AG09309 (cell line): ENCODE results near the gene TMEM132A.
A peak's percentile ranks its signal among the peaks of the same experiment; 100 is the strongest.

Experiments used
- DNase-seq: peaks from one replicate; pipeline ENCODE4 v3.0.0-alpha.2; 2010; ENCODE audit warnings: low read depth
- H3K4me3 ChIP-seq: 2 replicates; pipeline ENCODE4 v1.5.1; 2011; ENCODE audit warnings: mild to moderate bottlenecking, low read depth, low read length, moderate library complexity; ENCODE audit not compliant: control insufficient read depth
- CTCF ChIP-seq: IDR thresholded peaks from 2 replicates; pipeline ENCODE4 v1.5.1; 2011; ENCODE audit warnings: mild to moderate bottlenecking, low read depth, low read length, inconsistent platforms; ENCODE audit not compliant: insufficient read depth, control insufficient read depth; ENCODE audit errors: missing control alignments

TMEM132A gene

GRCh38 chr11:60924110-60924905, at the start of gene TMEM132A:
TMEM132A (plus strand) TSS chr11:60924460; CDS start chr11:60924634, 174 bp downstream.
- H3K4me3 ChIP-seq, result peak within 1 kb of the TSS; percentile 73
- no peak for TF ChIP-seq CTCF
- no peak for DNase-seq

GRCh38 chr11:60875366-60876167, 48.7 kb upstream of the TMEM132A start:
- TF ChIP-seq CTCF, result no peak
- no peak for DNase-seq

GRCh38 chr11:60876168-60876485, 48.1 kb upstream of the TMEM132A start:
- no peak for TF ChIP-seq CTCF
- H3K4me3 ChIP-seq, result no peak overlapping the region
- no peak for DNase-seq

More at GRCh38 chr11:60875366-60876167, 48.7 kb upstream of the TMEM132A start:
- H3K4me3 ChIP-seq, result no peak overlapping the region

GRCh38 chr11:60878245-60879101, 45.8 kb upstream of the TMEM132A start:
- DNase-seq, result no peak
- H3K4me3 ChIP-seq, result no peak overlapping the region
- TF ChIP-seq CTCF, result no peak

GRCh38 chr11:60879104-60879503, 45.2 kb upstream of the TMEM132A start:
- H3K4me3 ChIP-seq, result no peak overlapping the region
- DNase-seq, result no peak
- no peak for TF ChIP-seq CTCF

GRCh38 chr11:60879971-60880588, 44.2 kb upstream of the TMEM132A start:
- no peak for DNase-seq
- no peak for TF ChIP-seq CTCF
- no peak overlapping the region for H3K4me3 ChIP-seq
